ENCODE measurements around the gene PLCXD1. TPM values are rescaled to one million over a fixed set of nuclear protein-coding genes. Genes with fewer than 3 reads are reported as not detected.
"Not testable (repeated sequence)": the region's sequence is repeated elsewhere in the genome, so short reads cannot be mapped to it uniquely, and the experiment has no call there.

The PLCXD1 gene
- total RNA-seq, 2 experiments from 2014 or later = 57.3 to 61.2 TPM

GRCh38 chrX:257681-258289 is 23.4 kb upstream of the PLCXD1 start:
- Mint-ChIP-seq H3K4me3 (no peak overlapping the region), H3K27me3 (no peaks in the 10 kb centered on the region), H3K9me3 (peaks cover under 1% of the 10 kb centered on the region), H3K36me3 (no peaks in the 10 kb centered on the region), H3K4me1 (no peaks in the 10 kb centered on the region), H3K27ac (no peak overlapping the region)
- ATAC-seq (ENCODE audit: low read depth) (no peak), DNase-seq (no peak)
- POLR2A ChIA-PET = no interaction called here

- H3K9me3 Mint-ChIP-seq = no peaks in the 10 kb centered on the region
- no peak overlapping the region for H3K27ac Mint-ChIP-seq
- no peaks in the 10 kb centered on the region for H3K36me3 Mint-ChIP-seq
- H3K4me1 Mint-ChIP-seq = no peaks in the 10 kb centered on the region
- H3K27me3 Mint-ChIP-seq = no peaks in the 10 kb centered on the region
- DNase-seq (no peak), ATAC-seq (ENCODE audit: low read depth) (no peak)
- POLR2A ChIA-PET = no interaction called here
- H3K4me3 Mint-ChIP-seq = no peak overlapping the region
Observed at GRCh38 chrX:258291-259040, 22.7 kb upstream of the PLCXD1 start.

DNA sequence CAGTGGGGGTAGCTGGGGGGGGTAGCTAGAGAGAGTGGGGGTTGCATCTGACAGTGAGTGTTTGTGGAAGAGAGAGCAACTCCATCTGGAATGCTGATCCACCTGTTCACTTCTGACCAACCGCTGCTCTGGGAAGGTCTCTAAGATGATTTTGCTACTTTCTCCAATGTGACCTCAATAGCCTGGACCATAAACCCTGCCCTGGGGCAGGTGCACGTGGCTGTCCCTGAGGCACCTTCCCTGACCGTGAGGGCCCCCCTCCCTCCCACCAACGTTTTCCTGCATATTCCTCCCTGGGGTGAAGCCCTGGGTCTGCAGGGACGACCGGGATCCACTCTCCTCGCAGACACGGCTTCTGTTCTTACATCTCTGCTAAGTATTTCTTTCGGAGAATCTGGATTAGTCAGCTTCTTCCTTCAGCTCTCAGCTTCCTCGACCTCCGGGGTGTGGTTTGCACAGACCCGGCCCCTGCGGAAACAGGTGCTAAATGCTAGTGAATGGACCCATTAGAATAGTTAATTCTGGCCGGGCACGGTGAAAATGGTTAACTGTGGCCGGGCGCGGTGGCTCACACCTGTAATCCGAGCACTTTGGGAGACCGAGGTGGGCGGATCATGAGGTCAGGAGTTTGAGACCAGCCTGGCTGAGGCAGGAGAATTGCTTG is 21.4 kb upstream of the PLCXD1 start:
- Mint-ChIP-seq H3K27me3 (no peaks in the 10 kb centered on the region), H3K4me1 (no peaks in the 10 kb centered on the region), H3K4me3 (peak overlapping the region; percentile 22), H3K36me3 (no peaks in the 10 kb centered on the region), H3K9me3 (no peaks in the 10 kb centered on the region), H3K27ac (peak overlapping the region; percentile 22)
- DNase-seq = no peak
- POLR2A ChIA-PET = no interaction called here
- peak; percentile 47 for ATAC-seq (ENCODE audit: low read depth)

DNA sequence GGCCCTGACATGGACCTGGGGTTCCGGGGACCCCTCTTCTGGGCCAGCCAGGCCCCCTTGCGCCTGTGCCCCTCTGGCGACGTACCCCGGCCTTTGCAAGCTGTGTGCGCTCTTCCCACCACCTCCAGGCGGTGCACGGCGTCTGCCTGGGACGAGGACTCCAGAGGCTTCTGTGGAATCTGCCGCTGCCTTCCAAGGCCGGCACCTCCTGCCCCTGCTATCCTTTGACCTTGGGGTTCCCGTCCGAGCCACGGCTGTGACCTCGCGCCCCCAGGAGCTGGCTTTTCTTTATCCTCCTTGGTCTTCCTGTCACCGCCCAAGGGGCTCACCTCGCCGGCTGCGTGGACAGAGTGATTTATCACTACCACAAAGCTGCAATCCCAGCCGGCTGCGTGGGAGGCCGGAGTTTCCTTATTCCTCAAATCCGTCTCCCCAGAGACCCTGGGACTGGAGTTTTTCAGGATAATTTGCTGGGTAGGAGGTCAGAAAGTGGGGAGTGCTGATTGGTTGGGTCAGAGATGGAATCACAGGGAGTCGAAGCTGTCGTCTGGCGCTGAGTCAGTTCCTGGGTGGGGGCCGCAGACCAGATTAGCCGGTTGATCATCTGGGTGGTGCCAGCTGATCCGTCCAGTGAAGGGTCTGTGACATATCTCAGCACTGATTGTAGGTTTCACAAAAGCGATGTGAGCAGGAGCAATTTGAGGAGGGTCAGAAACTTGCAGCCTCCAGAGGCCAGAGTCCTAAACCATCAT is 19.8 kb upstream of the PLCXD1 start:
- ATAC-seq (ENCODE audit: low read depth) (no peak), DNase-seq (no peak)
- no peak overlapping the region for H3K27ac Mint-ChIP-seq
- no peak overlapping the region for H3K4me3 Mint-ChIP-seq
- H3K27me3 Mint-ChIP-seq = no peaks in the 10 kb centered on the region
- peaks cover 2% of the 10 kb centered on the region for H3K4me1 Mint-ChIP-seq
- no peaks in the 10 kb centered on the region for H3K9me3 Mint-ChIP-seq
- POLR2A ChIA-PET = no interaction called here
- no peaks in the 10 kb centered on the region for H3K36me3 Mint-ChIP-seq

- POLR2A ChIA-PET = no interaction called here
- no peaks in the 10 kb centered on the region for H3K27me3 Mint-ChIP-seq
- peaks cover 2% of the 10 kb centered on the region for H3K4me1 Mint-ChIP-seq
- no peak for DNase-seq
- no peak overlapping the region for H3K27ac Mint-ChIP-seq
- H3K4me3 Mint-ChIP-seq = no peak overlapping the region
- ATAC-seq (ENCODE audit: low read depth) = no peak
- H3K36me3 Mint-ChIP-seq = no peaks in the 10 kb centered on the region
- H3K9me3 Mint-ChIP-seq = no peaks in the 10 kb centered on the region
Observed at GRCh38 chrX:261919-262352, 19.2 kb upstream of the PLCXD1 start.

DNA sequence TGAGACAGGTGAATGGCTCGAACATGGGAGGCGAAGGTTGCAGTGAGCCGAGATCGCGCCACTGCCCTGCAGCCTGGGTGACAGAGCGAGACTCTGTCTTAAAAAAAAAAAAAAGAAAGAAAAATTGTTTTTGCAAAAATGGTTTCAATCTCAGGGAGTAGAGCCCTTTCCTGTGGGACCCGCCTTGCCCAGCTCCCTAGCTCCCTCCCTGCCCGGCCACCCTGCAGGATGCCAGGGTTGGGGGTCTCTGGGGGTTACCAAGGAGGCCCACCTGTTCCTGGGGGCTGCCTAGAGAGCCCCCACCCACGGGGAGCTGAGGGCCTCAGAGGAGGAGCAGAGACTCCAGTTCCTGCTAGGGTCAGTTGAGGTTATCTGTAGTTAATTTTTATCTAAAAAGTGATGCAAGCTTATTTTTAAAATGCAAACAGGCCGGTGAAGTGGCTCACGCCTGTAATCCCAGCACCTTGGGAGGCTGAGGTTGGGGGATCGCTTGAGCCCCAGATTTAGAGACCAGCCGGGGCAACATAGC is 18.7 kb upstream of the PLCXD1 start:
- no peak for ATAC-seq (ENCODE audit: low read depth)
- H3K4me1 Mint-ChIP-seq = peaks cover 2% of the 10 kb centered on the region
- no peaks in the 10 kb centered on the region for H3K36me3 Mint-ChIP-seq
- POLR2A ChIA-PET = no interaction called here
- no peaks in the 10 kb centered on the region for H3K9me3 Mint-ChIP-seq
- no peaks in the 10 kb centered on the region for H3K27me3 Mint-ChIP-seq
- no peak overlapping the region for H3K27ac Mint-ChIP-seq
- DNase-seq = no peak
- H3K4me3 Mint-ChIP-seq = no peak overlapping the region

- H3K4me3 Mint-ChIP-seq; H3K4me1 Mint-ChIP-seq; ATAC-seq (ENCODE audit: low read depth); DNase-seq; H3K36me3 Mint-ChIP-seq; H3K27me3 Mint-ChIP-seq; POLR2A ChIA-PET; H3K27ac Mint-ChIP-seq; H3K9me3 Mint-ChIP-seq: not testable (repeated sequence)
Observed at GRCh38 chrX:264006-264405, 17.2 kb upstream of the PLCXD1 start.

DNA sequence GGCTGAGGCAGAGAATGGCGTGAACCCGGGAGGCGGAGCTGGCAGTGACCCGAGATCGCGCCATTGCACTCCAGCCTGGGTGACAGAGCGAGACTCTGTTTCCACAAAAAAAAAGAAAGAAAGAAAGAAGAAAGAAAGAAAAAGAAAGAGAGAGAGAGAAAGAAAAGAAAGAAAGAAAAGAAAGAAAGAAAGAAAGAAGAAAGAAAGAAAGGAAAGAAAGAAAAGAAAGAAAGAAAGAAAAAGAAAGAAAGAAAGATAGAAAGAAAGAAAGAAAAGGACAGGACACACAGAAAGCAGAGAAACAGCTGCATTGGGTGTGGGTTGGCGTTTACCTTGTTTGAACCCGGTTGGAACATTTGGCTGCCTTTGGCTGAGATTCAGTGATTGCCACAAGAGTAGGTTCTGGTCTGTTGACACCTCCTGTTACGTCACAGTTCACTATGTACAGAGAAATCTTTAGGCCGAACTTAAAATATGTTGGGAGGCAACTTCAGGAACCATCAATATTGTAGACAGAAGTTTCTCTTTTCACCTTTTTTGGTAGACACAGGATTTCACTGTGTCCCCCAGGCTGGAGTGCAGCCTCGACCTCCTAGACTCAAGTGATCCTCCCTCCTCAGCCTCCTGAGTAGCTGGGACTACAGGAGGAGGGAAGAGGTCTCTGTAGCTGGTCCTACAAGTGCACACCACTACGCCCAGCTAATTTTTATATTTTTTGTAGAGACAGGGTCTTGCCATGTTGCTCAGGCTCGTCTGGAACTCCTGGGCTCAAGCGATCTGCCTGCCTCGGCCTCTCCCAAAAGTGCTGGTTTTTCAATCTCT is 16.3 kb upstream of the PLCXD1 start:
- no peak overlapping the region for H3K4me3 Mint-ChIP-seq
- H3K9me3 Mint-ChIP-seq = no peaks in the 10 kb centered on the region
- no peaks in the 10 kb centered on the region for H3K27me3 Mint-ChIP-seq
- H3K27ac Mint-ChIP-seq = no peak overlapping the region
- H3K4me1 Mint-ChIP-seq = peaks cover 2% of the 10 kb centered on the region
- DNase-seq (no peak), ATAC-seq (ENCODE audit: low read depth) (no peak)
- no peaks in the 10 kb centered on the region for H3K36me3 Mint-ChIP-seq
- POLR2A ChIA-PET = no interaction called here

DNA sequence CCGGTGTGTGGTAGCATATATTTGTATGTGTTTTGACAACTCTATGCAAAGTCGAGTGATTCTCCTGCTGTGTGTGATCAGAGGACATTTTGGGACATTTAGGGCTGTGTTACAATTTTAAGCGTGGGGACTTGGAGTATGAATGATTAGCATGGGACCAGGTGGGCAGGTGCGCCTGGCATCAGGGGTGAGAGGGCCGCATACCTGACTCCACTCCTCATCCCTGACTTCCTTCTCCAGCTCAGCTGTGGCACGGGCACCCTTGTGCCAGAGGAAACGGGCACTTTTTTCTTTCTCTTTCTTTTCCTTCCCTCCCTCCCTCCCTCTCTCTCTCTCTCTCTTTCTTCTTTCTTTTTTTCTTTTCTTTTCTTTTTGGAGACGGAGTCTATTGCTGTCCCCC is 15.7 kb upstream of the PLCXD1 start:
- no peaks in the 10 kb centered on the region for H3K9me3 Mint-ChIP-seq
- no peak overlapping the region for H3K4me3 Mint-ChIP-seq
- POLR2A ChIA-PET = no interaction called here
- DNase-seq (no peak), ATAC-seq (ENCODE audit: low read depth) (no peak)
- no peaks in the 10 kb centered on the region for H3K36me3 Mint-ChIP-seq
- no peaks in the 10 kb centered on the region for H3K27me3 Mint-ChIP-seq
- no peak overlapping the region for H3K27ac Mint-ChIP-seq
- peaks cover 2% of the 10 kb centered on the region for H3K4me1 Mint-ChIP-seq

DNA sequence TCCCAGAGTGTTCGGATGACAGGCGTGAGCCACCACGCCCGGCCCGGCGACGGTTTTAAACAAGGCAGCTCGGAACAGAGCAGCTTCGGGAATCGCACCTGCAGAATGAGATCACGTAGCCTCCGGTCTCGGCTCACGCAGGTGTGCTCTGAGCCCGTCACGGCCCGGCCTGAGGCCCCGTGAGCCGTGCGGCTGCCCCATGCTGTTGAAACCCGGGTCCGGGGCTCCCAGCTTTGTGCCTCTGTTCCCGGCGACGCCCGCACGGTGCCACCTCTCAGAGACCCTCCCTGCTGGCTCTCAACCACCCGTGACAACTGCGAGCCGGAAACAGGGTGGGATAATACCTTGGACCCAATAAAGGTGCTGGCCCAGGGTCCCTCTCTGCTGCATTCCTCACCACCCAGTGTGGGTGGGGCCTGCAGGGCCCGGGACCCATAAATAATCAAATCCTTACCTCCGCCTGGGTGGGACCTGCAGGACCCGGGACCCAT is 13.4 kb upstream of the PLCXD1 start:
- DNase-seq (peak; percentile 19), ATAC-seq (ENCODE audit: low read depth) (no peak)
- Mint-ChIP-seq H3K36me3 (no peaks in the 10 kb centered on the region), H3K27ac (no peak overlapping the region), H3K4me3 (no peak overlapping the region), H3K9me3 (no peaks in the 10 kb centered on the region), H3K27me3 (no peaks in the 10 kb centered on the region), H3K4me1 (peaks cover 2% of the 10 kb centered on the region)
- POLR2A ChIA-PET = no interaction called here

GRCh38 chrX:270848-271367 is 10.3 kb upstream of the PLCXD1 start:
- no peaks in the 10 kb centered on the region for H3K9me3 Mint-ChIP-seq
- no peak overlapping the region for H3K4me3 Mint-ChIP-seq
- no peaks in the 10 kb centered on the region for H3K36me3 Mint-ChIP-seq
- H3K27ac Mint-ChIP-seq = no peak overlapping the region
- DNase-seq (no peak), ATAC-seq (ENCODE audit: low read depth) (no peak)
- POLR2A ChIA-PET = no interaction called here
- peaks cover 3% of the 10 kb centered on the region for H3K27me3 Mint-ChIP-seq
- H3K4me1 Mint-ChIP-seq = no peaks in the 10 kb centered on the region

GRCh38 chrX:274904-275475 is 6.2 kb upstream of the PLCXD1 start:
- POLR2A ChIA-PET = no interaction called here
- Mint-ChIP-seq H3K9me3 (no peaks in the 10 kb centered on the region), H3K27me3 (peaks cover 3% of the 10 kb centered on the region), H3K4me1 (peaks cover 12% of the 10 kb centered on the region), H3K27ac (no peak overlapping the region), H3K4me3 (peak overlapping the region; percentile 71), H3K36me3 (peaks cover 7% of the 10 kb centered on the region)
- ATAC-seq (ENCODE audit: low read depth) = peak; percentile 6
- no peak for DNase-seq
